Activated naive CD4-positive, alpha-beta T cell treated with anti-CD3 and anti-CD28 coated beads, Interleukin-2, amount 50 U/mL, for 24 hours (primary cell): ENCODE data around the gene HYAL3.
"Not testable (repeated sequence)": the region's sequence is repeated elsewhere in the genome, so short reads cannot be mapped to it uniquely, and the experiment has no call there.

Experiments used
- H3K27ac Mint-ChIP-seq: one replicate; pipeline ENCODE4 v1.8.0; 2021; ENCODE audit warnings: mild to moderate bottlenecking, mixed read lengths
- H3K27me3 Mint-ChIP-seq: one replicate; pipeline ENCODE4 v1.8.0; 2021; ENCODE audit warnings: mixed read lengths
- H3K36me3 Mint-ChIP-seq: one replicate; pipeline ENCODE4 v1.8.0; 2021; ENCODE audit warnings: mixed read lengths
- H3K4me1 Mint-ChIP-seq: one replicate; pipeline ENCODE4 v1.8.0; 2021; ENCODE audit warnings: mixed read lengths
- H3K4me3 Mint-ChIP-seq: one replicate; pipeline ENCODE4 v1.8.0; 2021; ENCODE audit warnings: mild to moderate bottlenecking, mixed read lengths
- H3K9me3 Mint-ChIP-seq: one replicate; pipeline ENCODE4 v1.8.0; 2021; ENCODE audit warnings: mixed read lengths

Gene HYAL3

GRCh38 chr3:50254577-50255250 is 44.5 kb downstream of the HYAL3 start:
- no peaks in the 10 kb centered on the region for H3K27me3 Mint-ChIP-seq
- peaks cover 22% of the 10 kb centered on the region for H3K4me1 Mint-ChIP-seq
- H3K4me3 Mint-ChIP-seq: no peak overlapping the region
- H3K27ac Mint-ChIP-seq: no peak overlapping the region
- H3K9me3 Mint-ChIP-seq: no peaks in the 10 kb centered on the region
- H3K36me3 Mint-ChIP-seq: peaks cover 2% of the 10 kb centered on the region

DNA sequence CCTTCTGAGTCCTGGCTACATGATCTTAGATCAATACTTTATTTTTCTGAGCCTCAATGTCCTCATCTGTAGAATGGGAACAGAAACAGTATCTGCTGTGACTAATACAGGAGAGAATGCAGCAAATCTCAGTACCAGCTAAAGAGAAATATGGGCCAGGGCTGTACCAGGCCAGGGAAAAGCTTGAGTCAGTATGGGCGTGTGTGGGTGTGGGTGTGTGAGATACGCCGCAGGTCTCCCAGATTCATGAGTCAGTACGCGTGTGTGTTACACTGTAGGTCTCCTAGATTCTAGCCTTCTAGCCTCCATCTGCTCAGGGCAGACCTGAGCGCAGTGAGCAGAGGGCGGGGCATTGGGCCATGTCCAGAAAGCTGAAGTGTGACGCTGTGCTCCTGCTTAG is 48.0 kb downstream of the HYAL3 start:
- Mint-ChIP-seq H3K4me3 (no peak overlapping the region), H3K4me1 (peaks cover 45% of the 10 kb centered on the region), H3K9me3 (no peaks in the 10 kb centered on the region), H3K27ac (peak overlapping the region; percentile 84), H3K27me3 (no peaks in the 10 kb centered on the region), H3K36me3 (no peaks in the 10 kb centered on the region)

DNA sequence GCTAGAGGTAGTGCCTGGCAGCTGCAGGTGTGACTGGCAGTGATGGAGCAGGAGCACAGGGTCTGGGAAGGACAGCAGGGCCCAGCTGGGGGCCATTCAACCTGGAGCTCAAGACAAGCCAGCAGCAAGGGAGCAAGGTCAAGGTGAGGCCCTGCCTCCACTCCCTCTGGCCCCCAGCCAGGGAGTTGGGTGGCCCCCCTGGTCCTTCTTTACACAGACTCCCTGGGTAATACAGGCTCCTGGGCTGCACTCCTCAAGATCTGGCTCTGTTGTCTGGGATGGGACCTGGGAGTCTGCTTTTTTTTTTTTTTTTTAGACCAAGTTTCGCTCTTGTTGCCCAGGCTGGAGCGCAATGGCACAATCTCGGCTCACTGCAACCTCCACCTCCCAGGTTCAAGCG is 48.7 kb downstream of the HYAL3 start:
- Mint-ChIP-seq H3K27ac (peak overlapping the region; percentile 47), H3K4me3 (no peak overlapping the region), H3K27me3 (no peaks in the 10 kb centered on the region), H3K36me3 (no peaks in the 10 kb centered on the region), H3K9me3 (no peaks in the 10 kb centered on the region), H3K4me1 (peaks cover 52% of the 10 kb centered on the region)

- Mint-ChIP-seq H3K36me3 (no peaks in the 10 kb centered on the region), H3K4me1 (peaks cover 60% of the 10 kb centered on the region), H3K4me3 (no peak overlapping the region), H3K27me3 (no peaks in the 10 kb centered on the region), H3K27ac (peak overlapping the region; percentile 23), H3K9me3 (no peaks in the 10 kb centered on the region)
Measured at GRCh38 chr3:50249457-50249856, 49.7 kb downstream of the HYAL3 start.

- Mint-ChIP-seq H3K27ac (peak overlapping the region; percentile 86), H3K9me3 (no peaks in the 10 kb centered on the region), H3K27me3 (no peaks in the 10 kb centered on the region), H3K36me3 (no peaks in the 10 kb centered on the region), H3K4me1 (peaks cover 65% of the 10 kb centered on the region), H3K4me3 (peak overlapping the region; percentile 26)
Measured at GRCh38 chr3:50248387-50248786, 50.8 kb downstream of the HYAL3 start.

- Mint-ChIP-seq H3K27ac (peak overlapping the region; percentile 96), H3K27me3 (no peaks in the 10 kb centered on the region), H3K36me3 (no peaks in the 10 kb centered on the region), H3K9me3 (no peaks in the 10 kb centered on the region), H3K4me3 (peak overlapping the region; percentile 85), H3K4me1 (peaks cover 81% of the 10 kb centered on the region)
Measured at GRCh38 chr3:50246517-50246954, 52.7 kb downstream of the HYAL3 start.

DNA sequence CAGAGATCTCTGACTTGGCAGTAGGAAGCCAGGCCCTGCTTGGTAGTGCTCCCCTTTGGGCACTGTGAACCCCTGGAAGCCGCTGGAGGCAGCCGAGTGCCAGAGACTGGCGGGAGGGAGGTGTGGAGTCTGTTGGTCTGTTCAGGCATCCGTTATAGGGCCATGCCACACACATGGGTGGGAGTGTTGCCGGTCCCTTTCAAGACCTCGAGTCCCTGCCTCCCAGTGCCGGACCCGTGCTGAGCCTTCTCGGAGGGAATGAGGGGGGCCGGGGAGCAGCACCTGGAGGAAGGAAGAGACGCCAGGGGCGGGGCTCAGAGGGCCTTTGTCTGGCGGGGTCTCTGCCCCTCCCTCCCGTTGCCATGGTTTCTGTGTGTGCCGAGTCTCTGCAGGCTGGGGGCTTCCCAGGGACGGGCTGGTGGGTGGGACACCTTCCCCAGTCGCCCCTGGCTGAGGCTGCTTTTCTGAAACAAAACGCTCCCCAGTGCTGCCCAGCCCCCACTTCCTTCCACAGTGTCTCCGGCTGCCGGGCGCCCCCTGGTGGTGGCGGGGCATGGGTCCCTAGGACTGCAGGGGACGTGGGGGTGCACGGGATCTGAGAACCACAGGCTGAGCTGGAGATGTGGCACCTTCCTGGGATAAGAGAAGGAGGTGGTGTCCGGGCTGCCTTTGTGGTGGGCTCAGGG is 53.2 kb downstream of the HYAL3 start:
- peak overlapping the region; percentile 85 for H3K4me3 Mint-ChIP-seq
- H3K27ac Mint-ChIP-seq: peak overlapping the region; percentile 96
- H3K9me3 Mint-ChIP-seq: no peaks in the 10 kb centered on the region
- H3K27me3 Mint-ChIP-seq: no peaks in the 10 kb centered on the region
- H3K4me1 Mint-ChIP-seq: peaks cover 80% of the 10 kb centered on the region
- H3K36me3 Mint-ChIP-seq: no peaks in the 10 kb centered on the region

DNA sequence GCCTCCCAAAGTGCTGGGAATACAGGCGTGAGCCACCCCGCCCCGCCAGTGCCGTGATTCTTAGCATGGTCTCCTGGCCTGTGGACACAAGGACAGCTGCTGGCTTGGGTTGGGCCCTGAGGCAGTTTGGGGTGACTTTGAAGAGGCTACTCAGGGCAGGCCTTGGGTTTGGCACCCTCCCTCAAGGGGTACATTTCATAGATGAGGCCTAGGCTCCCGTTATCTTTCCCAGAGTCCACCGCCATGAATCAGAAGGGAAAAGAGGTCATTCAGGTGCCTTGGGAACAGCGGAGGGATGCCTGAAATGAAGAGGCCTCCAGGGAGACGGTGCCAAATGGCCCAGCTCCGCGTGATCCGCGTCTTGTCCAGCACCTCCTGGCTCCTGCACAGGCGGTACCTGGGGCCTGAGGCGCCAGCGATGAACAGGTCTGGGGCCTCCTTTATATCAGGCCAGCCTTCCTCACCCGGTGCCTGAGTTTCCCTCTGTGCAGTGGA is 53.9 kb downstream of the HYAL3 start:
- no peaks in the 10 kb centered on the region for H3K9me3 Mint-ChIP-seq
- no peaks in the 10 kb centered on the region for H3K36me3 Mint-ChIP-seq
- H3K27ac Mint-ChIP-seq: peak overlapping the region; percentile 80
- H3K4me3 Mint-ChIP-seq: peak overlapping the region; percentile 85
- H3K4me1 Mint-ChIP-seq: peaks cover 78% of the 10 kb centered on the region
- no peaks in the 10 kb centered on the region for H3K27me3 Mint-ChIP-seq

GRCh38 chr3:50244813-50245212 is 54.4 kb downstream of the HYAL3 start:
- H3K4me1 Mint-ChIP-seq: peaks cover 78% of the 10 kb centered on the region
- not testable (repeated sequence) for H3K27me3 Mint-ChIP-seq, H3K36me3 Mint-ChIP-seq, H3K9me3 Mint-ChIP-seq, H3K4me3 Mint-ChIP-seq
- H3K27ac Mint-ChIP-seq: peak overlapping the region; percentile 80

DNA sequence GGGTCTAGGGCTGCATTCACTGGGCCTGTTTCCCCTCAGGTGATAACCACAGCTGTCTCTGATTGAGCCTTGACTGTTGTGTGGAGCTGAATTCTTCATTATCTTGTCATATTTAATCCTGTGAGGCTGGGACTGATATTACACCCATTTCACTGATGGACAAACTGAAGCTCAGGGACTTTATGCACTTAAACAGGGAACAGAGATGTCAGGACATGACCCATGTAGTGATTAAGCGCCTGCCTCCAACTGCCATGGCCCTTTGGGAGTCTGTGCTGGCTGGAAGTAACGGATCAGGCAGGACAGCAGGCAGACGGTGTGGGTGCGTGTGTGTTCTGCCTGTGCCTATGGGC is 55.7 kb downstream of the HYAL3 start:
- peak overlapping the region; percentile 4 for H3K4me3 Mint-ChIP-seq
- H3K36me3 Mint-ChIP-seq: no peaks in the 10 kb centered on the region
- no peaks in the 10 kb centered on the region for H3K27me3 Mint-ChIP-seq
- peak overlapping the region; percentile 62 for H3K27ac Mint-ChIP-seq
- H3K9me3 Mint-ChIP-seq: no peaks in the 10 kb centered on the region
- peaks cover 82% of the 10 kb centered on the region for H3K4me1 Mint-ChIP-seq

- H3K9me3 Mint-ChIP-seq: no peaks in the 10 kb centered on the region
- no peaks in the 10 kb centered on the region for H3K36me3 Mint-ChIP-seq
- no peaks in the 10 kb centered on the region for H3K27me3 Mint-ChIP-seq
- H3K27ac Mint-ChIP-seq: peak overlapping the region; percentile 99
- peaks cover 84% of the 10 kb centered on the region for H3K4me1 Mint-ChIP-seq
- peak overlapping the region; percentile 73 for H3K4me3 Mint-ChIP-seq
Measured at GRCh38 chr3:50242851-50243542, 56.2 kb downstream of the HYAL3 start.
